Stimulated activated CD8-positive, alpha-beta memory T cell treated with anti-CD3 and anti-CD28 coated beads, Interleukin-2, amount 100 ng/mL, for 1 hour (primary cell): ENCODE measurements around the gene CHMP2A.
"Not testable (repeated sequence)": the region's sequence is repeated elsewhere in the genome, so short reads cannot be mapped to it uniquely, and the experiment has no call there.

Experiments used
- DNase-seq, 2 donors: peaks; one replicate each; pipeline ENCODE4 v3.0.0-alpha.2; 2020; ENCODE audit warnings: low read depth in 2 of 2

The CHMP2A gene

GRCh38 chr19:58554494-58555368 lies at the start of gene CHMP2A:
Gene CHMP2A, minus strand, starts transcription at chr19:58555105. Its CDS starts 893 bp downstream, at chr19:58554212.
- peak; percentile 96 to 98 for DNase-seq

- DNase-seq: no peak
Measured at GRCh38 chr19:58586133-58586765, 31.3 kb upstream of the CHMP2A start.

- no peak for DNase-seq
Measured at GRCh38 chr19:58585442-58586132, 30.7 kb upstream of the CHMP2A start.

GRCh38 chr19:58584498-58585441 lies 29.9 kb upstream of the CHMP2A start:
- DNase-seq: no peak

- DNase-seq: no peak
Measured at GRCh38 chr19:58582985-58583384, 28.1 kb upstream of the CHMP2A start.

GRCh38 chr19:58581227-58582141 lies 26.6 kb upstream of the CHMP2A start:
- peak; percentile 80 to 83 for DNase-seq

GRCh38 chr19:58579473-58580142 lies 24.7 kb upstream of the CHMP2A start:
- no peak for DNase-seq

GRCh38 chr19:58578012-58578925 lies 23.4 kb upstream of the CHMP2A start:
- no peak for DNase-seq

- DNase-seq: not testable (repeated sequence)
Measured at GRCh38 chr19:58577581-58577980, 22.7 kb upstream of the CHMP2A start.

GRCh38 chr19:58575183-58576041 lies 20.5 kb upstream of the CHMP2A start:
- DNase-seq: peak in 1 of 2 donors; percentile 55

GRCh38 chr19:58573658-58574164 lies 18.8 kb upstream of the CHMP2A start:
- no peak for DNase-seq

- DNase-seq: peak; percentile 99 to 100
Measured at GRCh38 chr19:58572818-58573657, 18.1 kb upstream of the CHMP2A start, which contains the start of gene MZF1. Gene MZF1, minus strand, starts transcription at chr19:58573335. Its CDS starts 1,946 bp downstream, at chr19:58571389.

GRCh38 chr19:58572026-58572817 lies 17.3 kb upstream of the CHMP2A start:
- no peak for DNase-seq

GRCh38 chr19:58571575-58571947 lies 16.7 kb upstream of the CHMP2A start:
- no peak for DNase-seq

GRCh38 chr19:58570770-58571574 lies 16.1 kb upstream of the CHMP2A start:
- DNase-seq: no peak
